Endodermal cell (in vitro differentiated cells): Measurements from ENCODE around the gene QRICH2. TPM values are rescaled to one million over a fixed set of nuclear protein-coding genes. Genes with fewer than 3 reads are reported as not detected.

Experiments
- DNase-seq: peaks from one replicate; pipeline ENCODE4 v3.0.0-alpha.2; 2017
- H3K27ac ChIP-seq: 2 replicates; pipeline ENCODE4 v1.5.1; 2013; ENCODE audit warnings: mild to moderate bottlenecking, low read depth, low read length, moderate library complexity
- H3K27me3 ChIP-seq: 2 replicates; pipeline ENCODE4 v1.6.1; 2013; ENCODE audit warnings: mild to moderate bottlenecking, low read length, moderate library complexity; ENCODE audit not compliant: insufficient read depth, control insufficient read depth, poor library complexity, severe bottlenecking
- H3K36me3 ChIP-seq: 2 replicates; pipeline ENCODE4 v1.7.0; 2013; ENCODE audit warnings: mild to moderate bottlenecking, low read length, moderate library complexity; ENCODE audit not compliant: control insufficient read depth, insufficient read depth
- H3K4me1 ChIP-seq: one replicate; pipeline ENCODE4 v1.7.0; 2013; ENCODE audit warnings: low read length; ENCODE audit not compliant: control insufficient read depth, insufficient read depth
- H3K4me3 ChIP-seq: 2 replicates; pipeline ENCODE4 v1.5.1; 2013; ENCODE audit warnings: mild to moderate bottlenecking, low read length, moderate library complexity
- H3K9ac ChIP-seq: 2 replicates; pipeline ENCODE4 v1.6.1; 2013; ENCODE audit warnings: mild to moderate bottlenecking, low read length, moderate library complexity; ENCODE audit not compliant: poor library complexity, severe bottlenecking; ENCODE audit errors: extremely low read depth
- H3K9me3 ChIP-seq: 2 replicates; pipeline ENCODE4 v1.6.1; 2013; ENCODE audit warnings: mild to moderate bottlenecking, low read length, moderate library complexity; ENCODE audit not compliant: control insufficient read depth
- H3K27ac Mint-ChIP-seq: 2 replicates; pipeline ENCODE4 v1.8.0; 2020; ENCODE audit warnings: mixed read lengths
- H3K27me3 Mint-ChIP-seq: 2 replicates; pipeline ENCODE4 v1.8.0; 2021; ENCODE audit warnings: mild to moderate bottlenecking, mixed read lengths; ENCODE audit not compliant: insufficient read depth
- H3K36me3 Mint-ChIP-seq: 2 replicates; pipeline ENCODE4 v1.8.0; 2020; ENCODE audit warnings: low read depth, mixed read lengths
- H3K4me1 Mint-ChIP-seq: 2 replicates; pipeline ENCODE4 v1.8.0; 2020; ENCODE audit warnings: mixed read lengths
- H3K4me3 Mint-ChIP-seq: 2 replicates; pipeline ENCODE4 v1.8.0; 2020; ENCODE audit warnings: mild to moderate bottlenecking, moderate library complexity, mixed read lengths
- H3K9me3 Mint-ChIP-seq: 2 replicates; pipeline ENCODE4 v1.8.0; 2020; ENCODE audit warnings: mild to moderate bottlenecking, mixed read lengths
- CTCF ChIP-seq: fragments of 200-600 bp; sonication (generic); conservative IDR thresholded peaks from 2 replicates; pipeline ENCODE4 v1.5.0; 2021; ENCODE audit warnings: antibody characterized with exemption, mild to moderate bottlenecking
- WGBS, 2 experiments: methylation state at CpG; one replicate each; pipeline versions ENCODE4 v1.1.5 to v1.1.7; 2013; ENCODE audit warnings: missing lambda C conversion rate in 2 of 2, mixed read lengths in 1 of 2; ENCODE audit not compliant: insufficient coverage in 1 of 2, insufficient read length in 1 of 2; 5-methylcytosine and 5-hydroxymethylcytosine counted together
- total RNA-seq, 2 donors: library from RNA; stranded (reverse); fragmentation: NEBNext Ultra II Directional in 1 of 2; extraction: Animal tissue kit (Norgen Biotek cat#: 25700) in 1 of 2; gene quantifications; 2 replicates in 1 of 2; 3 replicates in 1 of 2; pipeline ENCODE4 v1.2.1, GENCODE V29; 2021

Gene QRICH2
- total RNA-seq, 2 donors from 2014 or later = 3.5 to 5.0 TPM

GRCh38 chr17:76281573-76282371 lies 26.3 kb downstream of the QRICH2 start:
- Histone ChIP-seq H3K9me3 (no peaks in the 10 kb centered on the region), H3K36me3 (no peaks in the 10 kb centered on the region), H3K4me3 (no peak overlapping the region), H3K27me3 (no peaks in the 10 kb centered on the region), H3K9ac (no peak overlapping the region), H3K27ac (no peak overlapping the region), H3K4me1 (no peaks in the 10 kb centered on the region)
- no peaks in the 10 kb centered on the region for H3K27me3 Mint-ChIP-seq
- H3K4me3 Mint-ChIP-seq = no peak overlapping the region
- no peak overlapping the region for H3K27ac Mint-ChIP-seq
- no peaks in the 10 kb centered on the region for H3K9me3 Mint-ChIP-seq
- no peak for DNase-seq
- H3K4me1 Mint-ChIP-seq = no peaks in the 10 kb centered on the region
- no peaks in the 10 kb centered on the region for H3K36me3 Mint-ChIP-seq
- no peak for TF ChIP-seq CTCF
- WGBS, 2 experiments = 91 to 93% methylated on average over 18 to 23 of the region's 23 CpGs

- Histone ChIP-seq H3K9ac (no peak overlapping the region), H3K9me3 (no peaks in the 10 kb centered on the region), H3K27me3 (no peaks in the 10 kb centered on the region), H3K4me1 (no peaks in the 10 kb centered on the region), H3K4me3 (no peak overlapping the region), H3K27ac (no peak overlapping the region), H3K36me3 (no peaks in the 10 kb centered on the region)
- no peak for DNase-seq
- Mint-ChIP-seq H3K36me3 (no peaks in the 10 kb centered on the region), H3K27me3 (no peaks in the 10 kb centered on the region), H3K4me1 (no peaks in the 10 kb centered on the region), H3K27ac (no peak overlapping the region), H3K4me3 (no peak overlapping the region), H3K9me3 (no peaks in the 10 kb centered on the region)
- no peak for TF ChIP-seq CTCF
- 92 to 97% methylated on average over 6 to 15 of the region's 15 CpGs for WGBS, 2 experiments
These were observed 27.4 kb downstream of the QRICH2 start for GRCh38 chr17:76280650-76281049.

- 84 to 88% methylated on average over 3 to 15 of the region's 15 CpGs for WGBS, 2 experiments
- Histone ChIP-seq H3K27me3 (no peaks in the 10 kb centered on the region), H3K9me3 (no peaks in the 10 kb centered on the region), H3K36me3 (no peaks in the 10 kb centered on the region), H3K4me1 (no peaks in the 10 kb centered on the region), H3K9ac (no peak overlapping the region), H3K27ac (no peak overlapping the region), H3K4me3 (no peak overlapping the region)
- Mint-ChIP-seq H3K27ac (no peak overlapping the region), H3K4me3 (no peak overlapping the region), H3K9me3 (no peaks in the 10 kb centered on the region), H3K4me1 (no peaks in the 10 kb centered on the region), H3K36me3 (no peaks in the 10 kb centered on the region), H3K27me3 (no peaks in the 10 kb centered on the region)
- no peak for TF ChIP-seq CTCF
- DNase-seq = no peak
These were observed 28.3 kb downstream of the QRICH2 start for GRCh38 chr17:76279742-76280287.
